GM12878 (cell line): ENCODE results near the gene PAQR8. TPM values are rescaled to one million over a fixed set of nuclear protein-coding genes. Genes with fewer than 3 reads are reported as not detected.

ENCODE experiments used
- ATAC-seq: fragments of 200-7000 bp; cut with Tn5 transposase; 3 replicates; pipeline ENCODE4 v1.9.1; 2020; ENCODE audit warnings: mild to moderate bottlenecking, moderate library complexity
- BruUV-seq: library from RNA; stranded (reverse); fragments of 400-500 nt; replicated peaks from 2 replicates; lab custom pipeline; 2021; lab: Mats Ljungman, UMichigan
- CTCF ChIA-PET: fragments of 300-600 bp; sonication (Branson Sonifier 250); formaldehyde crosslinking; extraction: SDS; loops from one replicate; lab custom pipeline; 2021; ENCODE audit warnings: inconsistent platforms; lab: Yijun Ruan, JAX
- POLR2A ChIA-PET: fragments of 350-600 bp; formaldehyde crosslinking; extraction: SDS; loops from one replicate; lab custom pipeline; 2021; ENCODE audit warnings: inconsistent platforms; lab: Charles Lee
- RAD21 ChIA-PET: fragments of 300-600 bp; sonication (Branson Sonifier 250); formaldehyde crosslinking; loops from one replicate; lab custom pipeline; 2023; ENCODE audit warnings: antibody characterized with exemption; ENCODE audit not compliant: unreplicated experiment; lab: Charles Lee
- SMC1A ChIA-PET: fragments of 300-600 bp; sonication (Branson Sonifier 250); formaldehyde crosslinking; loops from one replicate; lab custom pipeline; 2023; ENCODE audit not compliant: unreplicated experiment, uncharacterized antibody; lab: Charles Lee
- DNase-seq: peaks from one replicate; pipeline ENCODE4 v3.0.0-alpha.2; 2011; ENCODE audit warnings: low read depth, low spot score
- FAIRE-seq: peaks from 3 replicates; lab custom pipeline; 2011; peaks lifted over from hg19 to GRCh38; lab: Jason Lieb, UNC
- H2AFZ ChIP-seq: 2 replicates; pipeline ENCODE4 v1.6.0; 2011; ENCODE audit warnings: low read depth, low read length, control low read depth; ENCODE audit not compliant: control insufficient read depth
- H3K27ac ChIP-seq: 2 replicates; pipeline ENCODE4 v1.5.1; 2011; ENCODE audit warnings: control low read depth; ENCODE audit not compliant: control insufficient read depth, insufficient read depth
- H3K27me3 ChIP-seq, 2 experiments: replicated peaks in 1 of 2; 2 replicates each; pipeline versions ENCODE4 v1.6.0 to v1.6.1; 2011; ENCODE audit warnings: low read length in 1 of 2; ENCODE audit not compliant: control insufficient read depth in 2 of 2, insufficient read depth in 2 of 2
- H3K36me3 ChIP-seq, 2 experiments: 2 replicates each; pipeline ENCODE4 v1.5.1; 2011; ENCODE audit warnings: low read length in 1 of 2; ENCODE audit not compliant: control insufficient read depth in 2 of 2, insufficient read depth in 2 of 2
- H3K4me1 ChIP-seq: 2 replicates; pipeline ENCODE4 v1.6.1; 2011; ENCODE audit warnings: mild to moderate bottlenecking, low read length, moderate library complexity, mixed read lengths; ENCODE audit not compliant: control insufficient read depth, insufficient read depth
- H3K4me2 ChIP-seq: 2 replicates; pipeline ENCODE4 v1.6.0; 2011; ENCODE audit warnings: control low read depth; ENCODE audit not compliant: control insufficient read depth, insufficient read depth
- H3K4me3 ChIP-seq: fragments of 200-600 bp; sonication (generic); 2 replicates; pipeline ENCODE4 v1.5.1; 2016
- H3K79me2 ChIP-seq: 2 replicates; pipeline ENCODE4 v1.6.0; 2011; ENCODE audit warnings: low read length; ENCODE audit not compliant: control insufficient read depth, insufficient read depth
- H3K9ac ChIP-seq: 2 replicates; pipeline ENCODE4 v1.8.0; 2011; ENCODE audit warnings: low read length, control low read depth, mixed read lengths; ENCODE audit not compliant: control insufficient read depth, insufficient read depth
- H3K9me3 ChIP-seq: replicated peaks from 3 replicates; pipeline ENCODE4 v1.5.1; 2011; ENCODE audit warnings: mild to moderate bottlenecking, low read length; ENCODE audit not compliant: control insufficient read depth, insufficient read depth
- H4K20me1 ChIP-seq: 2 replicates; pipeline ENCODE4 v1.6.0; 2011; ENCODE audit not compliant: control insufficient read depth, insufficient read depth
- CEBPZ ChIP-seq: fragments of 150-350 bp; IDR thresholded peaks from 2 replicates; pipeline ENCODE4 v1.6.1; 2016; ENCODE audit warnings: low read depth, low read length
- ETV6 ChIP-seq, 2 experiments: fragments of 450-650 bp in 1 of 2; IDR thresholded peaks in 1 of 2; conservative IDR thresholded peaks in 1 of 2; 2 replicates each; pipeline ENCODE4 v1.6.1; 2014; ENCODE audit warnings: antibody characterized with exemption in 1 of 2, borderline replicate concordance in 1 of 2, low read depth in 1 of 2, mild to moderate bottlenecking in 1 of 2, moderate library complexity in 1 of 2
- MAX ChIP-seq: IDR thresholded peaks from 2 replicates; pipeline ENCODE4 v1.6.1; 2012; ENCODE audit warnings: low read depth, low read length, improper control_type of control experiment
- MYC ChIP-seq: IDR thresholded peaks from 2 replicates; pipeline ENCODE4 v1.6.1; 2011; ENCODE audit warnings: mild to moderate bottlenecking, low read length, moderate library complexity, inconsistent platforms; ENCODE audit not compliant: insufficient read depth, insufficient replicate concordance, insufficient read length, severe bottlenecking
- RBBP5 ChIP-seq: fragments of 200-600 bp; sonication (generic); conservative IDR thresholded peaks from 2 replicates; pipeline ENCODE4 v1.6.1; 2016
- SMC3 ChIP-seq: IDR thresholded peaks from 2 replicates; pipeline ENCODE4 v1.6.1; 2011; ENCODE audit warnings: low read length, improper control_type of control experiment, borderline replicate concordance
- TCF12 ChIP-seq: IDR thresholded peaks from 2 replicates; pipeline ENCODE4 v1.6.1; 2011; ENCODE audit warnings: low read depth, mild to moderate bottlenecking, low read length
- ZNF217 ChIP-seq: fragments of 450-650 bp; IDR thresholded peaks from 2 replicates; pipeline ENCODE4 v1.6.1; 2017; ENCODE audit warnings: antibody characterized with exemption, mild to moderate bottlenecking
- ZSCAN29 ChIP-seq: fragments of 450-650 bp; IDR thresholded peaks from 2 replicates; pipeline ENCODE4 v1.6.1; 2017; ENCODE audit warnings: mild to moderate bottlenecking, moderate library complexity
- WGBS: methylation state at CpG from one replicate; pipeline ENCODE4 v1.1.6; 2016; ENCODE audit warnings: low lambda C conversion rate; ENCODE audit not compliant: insufficient replicate concordance, insufficient coverage; ENCODE audit errors: missing lambda C conversion rate; 5-methylcytosine and 5-hydroxymethylcytosine counted together
- in situ Hi-C: fragments of 300-500 bp; cut with MboI; formaldehyde crosslinking; loops from 9 replicates; pipeline ENCODE4 v1.14.3; 2018; ENCODE audit warnings: mixed read lengths
- intact Hi-C: fragments of 100-400 bp; cut with micrococcal nuclease; formaldehyde crosslinking; loops from one replicate; pipeline ENCODE4 v1.14.2; 2022; ENCODE audit not compliant: unreplicated experiment
- polyA plus RNA-seq, 11 experiments: library from polyadenylated mRNA; depleted of rRNA in 4 of 11; unstranded in 6 of 11; stranded (reverse) in 5 of 11; fragments of >200 nt; fragmentation: Nextera tagmentation in 4 of 11; fragmentation: Illumina TruSeq in 1 of 11; extraction: Ambion mirVana in 4 of 11; extraction: Trizol in 1 of 11; gene quantifications; 1 replicate in 1 of 11; 2 replicates in 10 of 11; pipeline versions ENCODE4 v1.2.1 to v1.2.3, GENCODE V29; 2011 to 2016; ENCODE audit warnings: inconsistent platforms in 2 of 11, missing spikeins in 2 of 11, low read depth in 1 of 11
- total RNA-seq, 4 experiments: library from RNA; depleted of rRNA in 3 of 4; stranded (reverse); fragments of >200 nt in 3 of 4; fragmentation: Illumina TruSeq in 1 of 4; extraction: Trizol in 1 of 4; gene quantifications; 2 replicates each; pipeline versions ENCODE4 v1.2.1 to v1.2.3, GENCODE V29; 2013 to 2021

The PAQR8 gene
- total and polyA plus RNA-seq, 10 of the 15 experiments (the other 5 are each of a cell fraction or from before 2014, with no cell fraction given), result 3.9 to 22.4 (median 14.6) TPM

GRCh38 chr6:52438926-52439325, 77.0 kb downstream of the PAQR8 start:
- no peak overlapping the region for H3K4me2 ChIP-seq
- H3K4me1 ChIP-seq, result no peaks in the 10 kb centered on the region
- ChIA-PET POLR2A (no interaction called here), SMC1A (interaction anchor here (0.7 to 1.7 kb wide), 5 partner anchors 14 to 154 kb away, joined by 3 to 4 read pairs (median 3); partner anchors contain the start of gene MCM3), RAD21 (interaction anchor here (1.2 kb wide), 2 partner anchors 19 to 55 kb away, joined by 3 read pairs; partner anchors contain the start of gene EFHC1), CTCF (interaction anchor here (2.0 kb wide), 1 partner anchor 213 kb away, joined by 7 read pairs; no protein-coding TSS in a partner anchor)
- H3K27ac ChIP-seq, result no peak overlapping the region
- H2AFZ ChIP-seq, result no peak overlapping the region
- DNase-seq (no peak), ATAC-seq (no peak), FAIRE-seq (no peak)
- intact Hi-C loops, result no loop called here
- H3K9me3 ChIP-seq, result no peaks in the 10 kb centered on the region
- no peaks in the 10 kb centered on the region for H4K20me1 ChIP-seq
- TF ChIP-seq TCF12, result no peak
- TF ChIP-seq MYC, result no peak
- TF ChIP-seq ZNF217, result no peak
- TF ChIP-seq ZSCAN29, result no peak
- no peak for TF ChIP-seq CEBPZ
- TF ChIP-seq MAX, result no peak
- no peak for TF ChIP-seq ETV6 (conservative IDR thresholded peaks at IDR 0.05 in 1 of 2, IDR thresholded peaks at IDR 0.05 in 1 of 2; ENCODE audit: borderline replicate concordance in 1 of 2, low read depth in 1 of 2)
- no peak for TF ChIP-seq SMC3
- TF ChIP-seq RBBP5, result no peak
- H3K27me3 ChIP-seq, result no peaks in the 10 kb centered on the region
- in situ Hi-C loops, result no loop called here
- no peaks in the 10 kb centered on the region for H3K79me2 ChIP-seq
- no peak overlapping the region for H3K4me3 ChIP-seq
- 77% methylated on average over 2 of the region's 2 CpGs for WGBS
- H3K36me3 ChIP-seq, result no peaks in the 10 kb centered on the region
- no TSS peak for BruUV-seq
- H3K9ac ChIP-seq, result no peak overlapping the region
